ENCODE results near the gene LRRC4.

LRRC4 gene

GRCh38 chr7:128022631-128023532 lies 8.4 kb downstream of the LRRC4 start:
- no peak overlapping the region for H3K4me3 ChIP-seq (ENCODE audit: low read length)
- DNase-seq (ENCODE audit: low read depth) = peak; percentile 87
- TF ChIP-seq CTCF (IDR thresholded peaks at IDR 0.05; ENCODE audit: insufficient read depth, low read depth, low read length, missing control alignments) = no peak

GRCh38 chr7:128021366-128021765 lies 9.9 kb downstream of the LRRC4 start:
- peak; percentile 100 for DNase-seq (ENCODE audit: low read depth)
- no peak for TF ChIP-seq CTCF (IDR thresholded peaks at IDR 0.05; ENCODE audit: insufficient read depth, low read depth, low read length, missing control alignments)

GRCh38 chr7:128020159-128020558 lies 11.1 kb downstream of the LRRC4 start:
- H3K4me3 ChIP-seq (ENCODE audit: low read length) = no peak overlapping the region
- no peak for DNase-seq (ENCODE audit: low read depth)
- TF ChIP-seq CTCF (IDR thresholded peaks at IDR 0.05; ENCODE audit: insufficient read depth, low read depth, low read length, missing control alignments) = peak; percentile 19

More at GRCh38 chr7:128021366-128021765, 9.9 kb downstream of the LRRC4 start:
- H3K4me3 ChIP-seq (ENCODE audit: low read length) = no peak overlapping the region

- TF ChIP-seq CTCF (IDR thresholded peaks at IDR 0.05; ENCODE audit: insufficient read depth, low read depth, low read length, missing control alignments) = no peak
- no peak overlapping the region for H3K4me3 ChIP-seq (ENCODE audit: low read length)
- no peak for DNase-seq (ENCODE audit: low read depth)
Observed at GRCh38 chr7:128019288-128019687, 11.9 kb downstream of the LRRC4 start.

GRCh38 chr7:128017862-128018845 lies 13.1 kb downstream of the LRRC4 start:
- DNase-seq (ENCODE audit: low read depth) = peak; percentile 93
- TF ChIP-seq CTCF (IDR thresholded peaks at IDR 0.05; ENCODE audit: insufficient read depth, low read depth, low read length, missing control alignments) = no peak
- H3K4me3 ChIP-seq (ENCODE audit: low read length) = no peak overlapping the region

- TF ChIP-seq CTCF (IDR thresholded peaks at IDR 0.05; ENCODE audit: insufficient read depth, low read depth, low read length, missing control alignments) = peak; percentile 42
- DNase-seq (ENCODE audit: low read depth) = no peak
- no peak overlapping the region for H3K4me3 ChIP-seq (ENCODE audit: low read length)
Observed at GRCh38 chr7:128017460-128017859, 13.8 kb downstream of the LRRC4 start.

Data from epithelial cell of esophagus (primary cell).